HG03354 (cell line): ENCODE measurements around the gene BAZ2B.
"Not testable (repeated sequence)": the region's sequence is repeated elsewhere in the genome, so short reads cannot be mapped to it uniquely, and the experiment has no call there.

Experiments
- ATAC-seq: cut with Tn5 transposase; IDR thresholded peaks from one replicate; pipeline ENCODE4 v1.9.1; 2021; ENCODE audit warnings: mild to moderate bottlenecking; ENCODE audit not compliant: unreplicated experiment, poor library complexity, severe bottlenecking

BAZ2B gene

DNA sequence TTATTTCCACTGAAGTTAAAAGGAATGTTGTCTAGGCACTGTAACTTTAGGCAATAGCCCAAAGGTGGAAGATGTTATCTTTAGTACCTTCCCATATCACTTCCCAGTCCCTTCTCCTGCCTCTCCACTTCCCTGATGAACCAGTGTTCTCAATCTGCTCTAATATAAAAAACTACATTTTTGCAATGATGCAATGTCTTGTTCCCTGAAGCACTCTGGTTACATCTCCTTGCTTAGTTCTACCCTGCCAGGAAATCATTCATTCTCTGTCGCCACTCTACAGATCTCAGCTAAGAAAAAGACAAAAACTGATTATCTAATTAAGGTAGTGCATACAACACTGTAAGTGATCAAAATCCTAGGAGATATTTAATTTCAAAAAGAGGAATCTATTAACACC, 71.3 kb downstream of the BAZ2B start:
- no peak for ATAC-seq

DNA sequence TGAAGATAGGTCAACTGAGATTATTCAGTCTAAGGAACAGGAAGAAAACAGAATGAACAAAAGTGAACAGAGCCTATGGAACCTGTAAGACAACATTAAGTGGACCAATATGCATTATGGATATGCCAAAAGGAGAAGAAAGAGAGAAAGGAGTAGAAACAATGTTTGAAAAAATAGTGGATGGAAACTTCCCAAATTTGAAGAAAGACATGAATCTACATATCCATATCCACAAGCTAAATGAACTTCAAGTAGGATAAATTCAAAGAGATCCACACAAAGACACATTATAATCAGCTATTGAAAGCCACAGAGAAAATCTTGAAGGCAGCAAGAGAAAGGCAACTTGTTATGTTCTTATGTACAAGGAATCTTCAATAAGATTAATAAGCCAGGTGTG, 74.2 kb downstream of the BAZ2B start:
- ATAC-seq = no peak

DNA sequence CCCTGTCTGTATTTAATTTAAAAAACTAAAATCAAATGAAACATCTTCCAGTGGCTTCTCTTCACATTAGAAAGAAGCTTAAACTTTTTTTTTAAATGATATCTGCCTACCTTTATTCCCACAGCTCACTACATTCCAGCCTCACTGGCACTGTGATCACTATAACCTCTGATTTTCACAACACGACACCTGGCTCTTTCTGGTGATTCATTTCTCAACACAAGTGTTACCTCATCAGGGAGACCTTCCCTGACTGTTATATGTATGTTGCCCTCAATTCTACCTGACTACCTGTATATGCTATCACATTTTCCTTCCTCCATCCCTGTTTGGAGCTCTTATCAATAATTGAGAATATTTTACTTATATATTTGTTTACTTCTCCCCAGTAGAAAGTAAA, 76.6 kb downstream of the BAZ2B start:
- no peak for ATAC-seq

DNA sequence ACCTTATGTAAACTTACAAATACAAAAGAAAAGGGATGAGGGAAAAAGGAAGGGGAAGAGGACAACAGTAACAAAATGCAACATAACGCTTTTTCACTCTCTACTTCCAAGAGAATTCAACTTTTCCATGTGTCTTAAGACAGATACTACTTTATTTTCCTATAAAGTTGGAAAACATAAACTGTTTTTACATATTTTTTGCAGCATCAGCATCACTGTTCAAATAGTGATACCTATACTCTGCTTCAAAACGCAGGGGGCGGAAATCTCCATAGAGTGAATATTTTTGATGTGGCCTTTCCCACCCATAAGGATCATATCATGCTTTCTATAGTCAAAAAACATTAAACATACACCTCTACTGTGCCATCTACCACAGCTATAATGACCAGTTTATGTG, 77.5 kb downstream of the BAZ2B start:
- no peak for ATAC-seq

DNA sequence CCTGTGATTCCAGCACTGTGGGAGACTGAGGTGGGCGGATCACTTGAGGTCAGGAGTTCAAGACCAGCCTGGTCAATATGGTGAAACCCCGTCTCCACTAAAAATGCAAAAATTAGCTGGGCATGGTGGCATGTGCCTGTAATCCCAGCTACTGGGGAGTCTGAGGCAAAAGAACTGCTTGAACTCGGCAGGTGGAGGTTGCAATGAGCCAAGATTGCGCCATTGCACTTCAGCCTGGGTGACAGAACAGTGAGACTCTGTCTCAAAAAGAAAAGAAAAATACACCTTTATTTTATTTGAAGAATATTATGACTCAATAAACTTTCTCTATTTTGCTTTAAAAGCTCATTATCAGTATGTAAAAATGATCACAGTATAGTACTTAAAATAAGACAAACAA, 81.1 kb downstream of the BAZ2B start:
- ATAC-seq = not testable (repeated sequence)

DNA sequence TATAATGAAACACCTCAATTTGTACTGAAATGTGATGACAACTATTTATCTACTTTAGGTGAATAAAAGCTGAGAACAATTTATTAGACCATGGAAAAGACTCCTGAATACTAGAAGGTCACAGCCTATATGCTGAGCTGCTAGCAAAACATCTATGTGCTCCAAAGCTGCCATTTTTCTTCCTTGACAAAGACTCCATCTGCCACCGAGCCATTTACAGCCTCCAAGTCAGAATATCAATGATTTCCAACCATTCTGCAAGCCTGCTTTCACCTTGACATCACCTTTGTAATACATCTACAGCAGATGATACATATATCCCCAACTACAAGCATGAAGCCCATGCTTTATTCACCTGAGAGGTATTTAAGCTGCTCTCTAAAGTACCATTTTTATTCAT, 84.9 kb downstream of the BAZ2B start:
- no peak for ATAC-seq

DNA sequence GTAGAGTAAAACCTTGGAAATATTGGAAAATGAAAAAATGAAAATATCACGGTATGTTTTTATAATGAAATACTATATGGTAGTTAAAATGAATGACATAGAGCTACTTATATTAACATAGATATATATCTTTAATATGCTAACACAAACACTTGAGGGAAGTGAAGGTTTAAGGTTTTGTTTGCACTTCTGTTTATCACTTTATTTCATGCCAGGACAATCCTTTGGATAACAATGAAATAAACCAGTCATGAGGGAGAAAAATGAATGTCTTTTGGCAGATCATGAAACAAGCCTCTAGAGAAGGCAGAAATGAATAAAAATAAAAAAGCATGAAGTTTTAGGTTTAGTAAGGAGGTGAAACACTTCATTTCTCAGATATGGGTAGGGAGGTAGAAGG, 89.9 kb downstream of the BAZ2B start:
- no peak for ATAC-seq

DNA sequence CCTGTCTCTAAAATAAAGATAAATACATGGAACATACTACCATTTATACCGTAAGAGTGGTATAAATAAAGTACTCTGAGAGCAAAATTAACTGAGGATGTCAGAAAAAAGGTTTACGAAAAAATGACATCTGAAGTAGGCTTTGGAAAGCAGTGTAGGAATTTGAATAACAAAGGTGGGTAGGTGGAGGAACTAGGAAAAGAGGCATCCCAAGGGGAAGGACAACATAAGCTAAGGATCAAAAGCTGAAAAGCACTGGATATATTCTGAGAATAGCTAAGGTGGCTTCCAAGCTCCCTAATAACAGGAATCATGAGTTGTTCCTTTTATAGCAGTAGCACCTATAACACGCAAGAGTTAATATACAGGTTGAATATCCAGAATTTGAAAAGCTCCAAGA, 91.3 kb downstream of the BAZ2B start:
- no peak for ATAC-seq

DNA sequence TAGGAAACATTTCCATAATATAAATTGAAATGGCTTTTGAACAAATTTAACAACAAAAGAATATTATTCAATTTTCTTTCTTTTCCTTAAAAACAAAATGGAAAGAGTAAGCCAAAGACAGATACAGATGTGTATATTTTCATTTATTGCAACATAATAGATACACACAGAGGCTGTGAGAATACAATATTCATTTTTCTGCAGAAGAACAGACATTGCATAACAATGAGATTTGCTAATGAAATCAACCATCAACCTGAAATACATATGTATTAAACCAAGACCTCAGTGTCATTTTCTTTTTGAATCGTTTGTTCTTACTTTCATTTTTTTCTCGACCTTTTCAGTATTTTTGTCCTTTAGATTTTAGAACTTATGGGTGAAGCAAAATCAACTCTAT, 95.1 kb downstream of the BAZ2B start:
- ATAC-seq = no peak

DNA sequence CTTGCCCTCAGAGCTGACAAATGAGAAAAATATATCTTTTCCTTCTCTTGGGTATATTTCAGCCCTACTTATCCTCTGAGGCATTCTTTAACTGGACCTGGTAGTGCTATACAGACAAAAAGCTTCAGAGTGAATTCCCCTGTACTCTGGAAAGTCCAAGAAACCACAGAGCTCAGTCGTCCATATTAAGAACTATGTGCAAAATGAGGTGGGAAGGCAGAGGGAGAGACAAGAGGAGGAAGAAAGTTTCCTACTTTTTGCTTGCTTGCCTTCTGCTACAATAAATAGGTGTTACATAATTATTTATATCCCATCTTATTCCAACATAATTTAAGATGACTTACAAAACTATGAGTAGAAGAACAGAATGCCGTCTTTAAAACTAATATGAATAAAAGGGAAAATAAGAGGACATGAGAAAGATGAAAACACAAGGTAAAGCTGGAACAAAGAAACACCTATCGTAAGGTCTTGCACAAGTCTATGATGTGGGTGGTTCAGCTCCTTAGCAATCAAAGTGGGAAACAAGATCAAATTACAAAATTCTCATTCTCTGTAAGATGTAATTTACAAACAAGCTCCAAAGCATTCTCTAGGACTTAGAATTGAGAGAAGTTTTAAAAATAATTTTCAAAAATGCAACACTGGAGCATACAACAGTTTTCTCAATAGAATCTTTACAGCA, 97.9 kb downstream of the BAZ2B start:
- no peak for ATAC-seq

DNA sequence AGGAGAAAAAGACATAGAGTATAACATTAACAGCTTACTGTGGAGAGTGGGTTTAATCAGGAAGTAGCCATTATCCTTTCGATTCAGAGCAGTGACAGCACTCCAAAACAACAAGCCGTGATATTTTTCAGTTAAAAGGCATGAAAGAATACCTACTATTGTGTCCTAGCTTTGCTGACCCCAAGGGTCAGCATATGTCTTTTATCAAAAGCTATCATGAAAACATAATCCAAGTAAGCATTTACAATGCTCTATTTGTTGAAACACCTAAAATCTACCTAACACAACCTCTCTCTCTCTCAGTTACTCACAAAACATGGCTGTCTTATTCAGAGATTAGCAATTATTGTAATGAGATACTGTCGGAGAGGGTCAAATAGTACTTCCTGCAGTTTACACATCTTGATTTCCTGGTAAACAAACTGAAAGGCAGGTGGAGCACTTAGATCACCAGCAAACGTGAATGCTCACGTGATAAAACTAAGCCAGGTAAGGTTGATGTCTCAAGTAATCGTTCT, 100.0 kb downstream of the BAZ2B start:
- peak; percentile 96 for ATAC-seq

DNA sequence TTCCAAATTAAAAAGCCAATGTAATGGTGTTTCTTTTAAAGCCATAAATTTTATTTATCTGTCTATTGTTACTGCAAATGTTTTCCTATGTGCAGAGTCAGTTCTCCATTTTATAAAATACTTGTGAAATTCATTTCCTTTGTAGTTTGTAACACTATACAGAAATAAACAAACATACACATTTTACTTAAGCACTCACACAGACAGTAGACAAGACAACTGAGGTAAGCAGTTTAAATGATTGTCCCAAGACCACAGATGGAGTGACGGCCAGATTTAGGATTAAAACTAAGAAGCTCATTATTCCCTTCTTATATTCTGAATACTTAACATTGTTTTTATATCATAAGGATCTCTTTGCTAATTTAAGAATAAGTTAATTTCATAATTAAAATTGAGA, 100.9 kb downstream of the BAZ2B start:
- ATAC-seq = no peak

DNA sequence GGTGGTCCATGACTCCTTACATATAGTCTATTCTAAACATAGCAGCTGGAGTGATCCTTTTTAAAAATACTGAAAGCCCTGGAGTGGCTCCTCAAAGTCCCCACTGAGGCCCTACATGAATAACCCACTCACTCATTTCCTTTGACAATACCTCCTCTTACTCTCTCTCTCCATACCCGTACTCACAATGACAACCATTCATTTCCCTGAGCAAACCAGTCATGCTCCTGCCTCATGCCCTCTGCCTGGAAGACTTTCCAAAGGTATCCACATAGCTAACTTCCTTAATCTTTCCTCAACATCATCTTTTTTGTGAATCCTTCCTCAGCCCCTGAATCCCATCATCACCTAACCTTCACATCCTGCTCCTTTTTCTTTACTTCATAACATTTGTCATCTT, 102.6 kb downstream of the BAZ2B start:
- no peak for ATAC-seq

DNA sequence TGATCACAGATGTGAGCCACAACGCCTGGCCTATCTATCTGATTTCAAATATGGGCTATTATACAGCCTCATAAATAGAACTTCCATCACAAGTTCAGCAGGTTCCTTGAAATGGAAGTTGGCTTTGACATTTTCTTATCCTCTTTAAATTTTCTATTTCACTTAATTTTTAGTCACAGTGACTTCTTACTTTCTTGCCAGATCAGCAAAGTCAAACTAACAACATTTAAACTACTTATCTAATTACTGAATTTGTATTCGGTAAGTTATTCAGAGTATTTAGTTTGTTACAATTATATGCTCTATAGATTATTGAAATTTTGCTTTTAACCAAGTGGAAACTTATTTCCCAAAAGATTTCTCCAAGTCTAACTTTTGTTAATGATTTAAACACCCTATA, 108.2 kb downstream of the BAZ2B start:
- ATAC-seq = no peak

DNA sequence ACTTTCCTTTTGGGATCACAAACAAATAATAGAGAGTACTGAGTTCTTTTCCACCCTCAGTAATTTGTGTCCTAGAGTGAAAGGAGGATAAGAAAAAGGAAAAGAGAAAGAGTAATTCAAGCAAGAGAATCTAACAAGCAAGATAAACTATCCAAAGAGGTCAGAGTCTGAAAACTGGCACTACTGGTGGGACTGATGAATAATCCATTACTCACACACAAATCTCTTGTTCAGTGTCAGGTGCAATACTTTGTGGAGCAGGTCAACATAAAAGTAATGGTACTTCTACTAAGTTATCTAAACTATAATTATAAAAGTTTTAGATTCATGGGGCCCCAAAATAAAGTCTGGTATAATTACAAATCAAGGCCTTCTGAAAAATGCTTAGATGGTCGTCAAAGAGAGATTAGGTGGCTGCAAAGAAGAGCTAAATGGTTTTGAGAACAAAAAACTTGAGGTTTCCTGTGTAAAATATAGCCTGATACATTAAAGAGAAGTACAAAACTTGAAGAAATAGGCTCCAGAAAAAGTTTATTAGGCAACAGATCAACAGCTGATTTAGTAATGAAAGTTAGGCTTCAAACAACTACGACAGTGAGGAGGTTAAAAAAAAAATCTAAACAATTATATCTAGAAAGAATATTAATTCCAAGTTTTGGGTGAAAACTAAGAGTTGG, 109.4 kb downstream of the BAZ2B start:
- no peak for ATAC-seq

DNA sequence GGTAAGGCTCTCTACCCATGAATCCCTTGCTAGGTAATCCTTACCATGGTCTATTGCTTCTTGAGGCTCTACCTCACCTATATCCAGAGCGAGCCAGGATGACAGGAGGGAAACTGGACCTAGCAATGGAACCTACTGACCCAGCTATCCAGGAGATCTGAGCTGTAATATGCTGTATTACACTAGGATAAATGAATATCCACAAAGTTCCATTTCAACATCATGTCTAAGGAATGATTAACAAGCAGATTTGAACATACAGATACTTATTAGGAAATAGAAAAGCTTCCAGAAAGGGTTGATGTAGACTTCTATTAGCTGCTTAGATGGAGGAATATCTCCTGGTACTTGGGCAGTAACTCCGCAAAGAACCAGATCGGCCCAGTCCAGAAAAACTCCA, 110.1 kb downstream of the BAZ2B start:
- no peak for ATAC-seq

DNA sequence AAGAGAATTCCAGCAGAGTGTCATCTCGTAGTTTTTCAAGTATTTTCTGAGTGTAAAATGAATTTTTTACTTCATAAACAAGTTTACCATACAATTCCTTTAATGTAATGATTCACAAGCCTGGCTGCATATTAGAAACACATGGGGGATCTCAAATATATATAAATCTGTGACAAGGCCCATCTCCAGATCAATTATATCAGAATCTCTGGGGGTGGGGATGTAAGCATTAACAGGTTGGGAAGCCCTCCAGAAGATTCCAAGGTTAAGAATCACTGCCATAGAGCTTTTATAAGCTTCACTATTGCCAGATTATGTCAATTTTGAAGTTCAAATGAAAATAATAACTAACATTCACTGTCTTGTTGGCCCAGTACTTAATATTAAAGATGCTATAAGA, 111.2 kb downstream of the BAZ2B start:
- ATAC-seq = no peak

DNA sequence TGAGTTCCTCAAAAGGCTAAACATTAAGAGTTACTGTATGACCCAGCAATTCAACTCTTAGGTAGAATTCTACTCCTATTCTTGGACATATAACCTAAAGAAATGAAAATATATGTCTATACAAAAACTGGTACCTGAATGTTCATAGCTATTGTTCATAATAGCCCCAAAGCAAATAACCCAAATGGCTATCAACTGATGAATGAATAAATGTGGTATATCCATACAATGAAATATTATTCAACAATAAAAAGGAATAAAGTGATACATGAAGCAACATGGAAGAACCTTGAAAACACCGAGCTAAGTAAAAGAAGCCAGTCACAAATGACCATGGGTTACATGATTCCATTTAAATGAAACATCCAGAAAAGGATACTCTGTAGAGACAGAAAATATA, 114.6 kb downstream of the BAZ2B start:
- ATAC-seq = no peak

DNA sequence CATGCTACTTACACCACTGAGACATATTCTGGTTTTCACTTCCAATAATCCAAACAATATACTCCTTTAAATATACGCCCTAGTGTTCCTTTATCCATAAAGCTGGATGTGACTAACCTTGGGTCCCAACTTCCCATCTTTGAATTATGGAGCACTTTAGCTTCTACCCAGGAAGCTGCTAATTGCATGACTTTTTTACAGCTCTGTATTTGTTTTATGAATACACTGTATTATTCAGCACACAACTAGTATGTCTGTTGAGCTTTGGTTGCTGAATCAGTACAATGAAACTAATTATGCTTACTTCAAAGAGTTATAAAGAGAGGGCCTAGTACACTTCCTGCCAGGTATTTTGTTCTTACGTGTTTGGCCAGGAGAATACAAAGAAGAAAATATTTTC, 118.5 kb downstream of the BAZ2B start:
- no peak for ATAC-seq

DNA sequence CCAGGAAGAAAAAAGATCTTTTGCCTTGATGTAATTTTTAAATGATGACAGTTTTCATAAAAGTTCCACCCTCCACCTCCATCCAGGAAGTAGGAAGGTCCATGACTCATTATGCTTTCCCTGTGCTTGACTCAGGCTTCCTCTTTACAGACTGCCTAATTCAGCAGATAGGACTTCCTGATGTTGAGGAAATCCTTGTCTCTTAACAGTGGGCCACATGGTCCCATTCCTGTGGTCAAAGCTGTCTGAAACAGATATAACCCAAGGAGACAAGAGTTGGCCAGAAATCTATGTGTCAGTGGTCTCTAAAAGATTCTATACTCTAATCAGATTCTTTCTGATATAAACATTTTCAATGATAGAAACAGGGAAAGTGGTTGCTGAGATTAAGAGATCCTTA, 119.1 kb downstream of the BAZ2B start:
- ATAC-seq = no peak

DNA sequence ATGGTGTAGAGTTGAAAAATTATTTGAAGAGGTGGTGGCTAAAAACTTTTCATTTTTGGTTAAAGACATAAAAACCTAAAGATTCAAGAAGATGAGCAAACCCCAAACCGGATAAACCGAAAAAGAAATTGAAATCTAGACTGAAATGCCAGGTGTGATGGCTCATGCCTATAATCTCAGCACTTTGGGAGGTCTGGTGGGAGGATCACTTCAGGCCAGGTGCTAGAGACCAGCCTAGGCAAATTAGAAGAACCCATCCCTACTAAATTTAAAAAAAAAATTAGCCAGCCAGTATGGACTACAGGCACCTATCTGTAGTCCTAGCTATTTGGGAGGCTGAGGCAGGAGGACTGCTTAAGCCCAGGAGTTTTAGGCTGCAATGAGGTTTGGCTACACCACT, 126.9 kb downstream of the BAZ2B start:
- no peak for ATAC-seq

DNA sequence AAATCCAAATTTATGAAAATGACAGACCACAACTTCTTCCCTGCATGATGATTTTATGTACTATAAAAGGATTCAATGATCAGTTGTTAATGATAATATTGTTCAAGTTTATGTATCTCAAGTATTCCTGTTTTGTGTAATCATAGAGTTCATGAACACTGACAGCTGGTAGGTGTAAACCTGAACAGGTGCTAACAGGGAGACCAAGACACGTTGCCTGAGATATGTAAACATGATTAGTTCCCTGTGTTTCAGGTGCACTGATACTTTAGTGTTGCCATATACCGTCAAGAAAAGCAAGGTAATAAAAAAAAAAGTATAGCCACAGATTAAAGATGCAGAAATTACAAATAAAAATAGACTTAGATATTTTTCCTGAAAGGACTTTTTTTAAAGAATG, 131.8 kb downstream of the BAZ2B start:
- ATAC-seq = no peak
